ENCODE results near the gene BMX.

BMX gene

DNA sequence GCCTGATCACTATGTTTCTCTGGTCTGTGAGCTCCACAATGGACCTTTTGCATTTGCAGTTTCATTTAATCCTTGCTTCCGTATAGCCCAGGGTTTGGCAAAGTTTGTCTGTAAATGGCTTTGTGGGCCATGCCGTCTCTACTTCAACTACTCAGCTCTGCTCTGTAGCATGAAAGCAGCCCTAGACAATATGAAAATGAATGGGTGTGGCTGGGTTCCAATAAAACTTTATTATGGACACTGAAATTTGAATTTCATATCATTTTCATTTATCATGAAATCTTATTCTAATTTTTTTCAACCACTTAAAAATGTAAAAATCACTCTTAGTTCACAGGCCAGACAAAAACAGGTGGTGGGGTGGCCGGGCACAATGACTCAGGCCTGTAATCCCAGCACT lies 58.6 kb downstream of the BMX start:
- Histone ChIP-seq H3K27ac (ENCODE audit: low read depth, low read length) (no peak overlapping the region), H3K27me3 (ENCODE audit: control insufficient read depth, insufficient read depth, low read length) (no peaks in the 10 kb centered on the region), H3K4me3 (ENCODE audit: low read length) (no peak overlapping the region), H3K36me3 (ENCODE audit: control insufficient read depth, insufficient read depth, low read length) (no peaks in the 10 kb centered on the region), H3K4me1 (ENCODE audit: control insufficient read depth, insufficient read depth, low read length) (no peaks in the 10 kb centered on the region), H3K9ac (ENCODE audit: low read length) (no peak overlapping the region)

DNA sequence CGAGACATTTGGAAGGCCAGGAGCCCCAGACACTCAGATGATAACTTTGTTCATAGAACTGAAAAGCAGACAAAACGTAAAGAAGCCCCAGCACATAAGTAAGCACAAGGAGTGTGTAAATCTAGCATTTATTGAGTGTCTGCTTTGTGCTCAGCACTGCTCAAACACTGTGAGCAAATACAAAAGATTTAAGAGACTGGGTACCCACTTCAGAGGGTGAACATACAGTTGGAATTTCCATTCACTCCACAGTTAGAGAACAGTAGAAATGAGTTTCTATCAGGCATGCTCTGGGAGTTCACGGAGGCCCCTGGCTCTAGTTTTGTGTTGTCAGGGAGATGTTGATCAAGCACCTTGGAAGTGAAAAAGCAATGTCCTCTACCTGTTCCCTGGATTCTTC lies 60.3 kb downstream of the BMX start:
- Histone ChIP-seq H3K27ac (ENCODE audit: low read depth, low read length) (no peak overlapping the region), H3K4me3 (ENCODE audit: low read length) (no peak overlapping the region), H3K4me1 (ENCODE audit: control insufficient read depth, insufficient read depth, low read length) (no peaks in the 10 kb centered on the region), H3K9ac (ENCODE audit: low read length) (no peak overlapping the region), H3K36me3 (ENCODE audit: control insufficient read depth, insufficient read depth, low read length) (no peaks in the 10 kb centered on the region), H3K27me3 (ENCODE audit: control insufficient read depth, insufficient read depth, low read length) (no peaks in the 10 kb centered on the region)

DNA sequence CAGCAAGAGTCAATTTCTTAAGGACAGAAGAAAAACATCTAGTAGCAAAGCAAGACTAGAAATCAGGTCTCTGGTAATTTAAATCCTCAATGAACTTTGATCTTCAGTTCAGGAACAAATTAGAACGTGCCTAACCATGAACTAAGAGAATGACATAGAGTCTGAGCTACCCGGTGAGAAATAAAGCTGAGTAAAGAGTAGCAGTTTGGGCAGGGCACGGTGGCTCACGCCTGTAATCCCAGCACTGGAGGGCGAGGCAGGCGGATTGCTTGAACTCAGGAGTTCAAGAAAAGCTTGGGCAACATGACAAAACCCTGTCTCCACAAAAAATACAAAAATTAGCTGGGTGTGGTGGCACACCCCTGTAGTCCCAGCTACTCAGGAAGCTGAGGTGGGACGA lies 62.4 kb downstream of the BMX start:
- Histone ChIP-seq H3K27me3 (ENCODE audit: control insufficient read depth, insufficient read depth, low read length) (no peaks in the 10 kb centered on the region), H3K4me1 (ENCODE audit: control insufficient read depth, insufficient read depth, low read length) (no peaks in the 10 kb centered on the region), H3K27ac (ENCODE audit: low read depth, low read length) (no peak overlapping the region), H3K36me3 (ENCODE audit: control insufficient read depth, insufficient read depth, low read length) (no peaks in the 10 kb centered on the region), H3K4me3 (ENCODE audit: low read length) (no peak overlapping the region), H3K9ac (ENCODE audit: low read length) (no peak overlapping the region)

DNA sequence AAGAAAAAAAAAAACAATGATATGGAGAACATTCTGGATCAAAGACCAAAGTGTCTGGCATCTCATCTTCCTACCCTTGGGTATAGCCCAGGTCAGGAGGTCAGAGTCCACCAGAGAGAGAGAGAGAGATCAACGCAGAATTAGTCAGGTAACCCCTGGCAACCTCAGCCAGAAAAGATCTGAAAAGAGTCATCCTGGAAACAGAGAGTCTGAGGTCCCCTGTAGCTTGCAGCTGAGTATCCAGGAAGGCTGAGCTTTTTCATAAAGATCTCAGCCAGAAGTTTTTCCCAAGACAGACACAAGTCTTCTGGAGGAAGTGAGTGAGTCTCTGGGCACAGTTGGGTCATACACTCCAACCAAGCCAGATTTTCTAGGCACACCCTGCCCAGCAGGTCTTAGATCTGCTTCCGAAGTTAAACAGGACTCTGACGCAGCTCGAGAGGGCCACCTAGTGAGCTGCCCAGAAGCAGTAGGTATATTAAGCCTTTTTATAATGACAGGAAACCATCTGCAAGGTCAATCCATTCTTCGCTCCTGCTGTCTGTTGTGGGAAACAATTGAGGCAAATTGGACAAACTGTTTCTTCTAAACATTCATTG lies 64.5 kb downstream of the BMX start:
- H3K27me3 ChIP-seq (ENCODE audit: control insufficient read depth, insufficient read depth, low read length), result no peaks in the 10 kb centered on the region
- no peaks in the 10 kb centered on the region for H3K4me1 ChIP-seq (ENCODE audit: control insufficient read depth, insufficient read depth, low read length)
- H3K4me3 ChIP-seq (ENCODE audit: low read length), result no peak overlapping the region
- no peaks in the 10 kb centered on the region for H3K36me3 ChIP-seq (ENCODE audit: control insufficient read depth, insufficient read depth, low read length)
- H3K27ac ChIP-seq (ENCODE audit: low read depth, low read length), result no peak overlapping the region
- H3K9ac ChIP-seq (ENCODE audit: low read length), result no peak overlapping the region

DNA sequence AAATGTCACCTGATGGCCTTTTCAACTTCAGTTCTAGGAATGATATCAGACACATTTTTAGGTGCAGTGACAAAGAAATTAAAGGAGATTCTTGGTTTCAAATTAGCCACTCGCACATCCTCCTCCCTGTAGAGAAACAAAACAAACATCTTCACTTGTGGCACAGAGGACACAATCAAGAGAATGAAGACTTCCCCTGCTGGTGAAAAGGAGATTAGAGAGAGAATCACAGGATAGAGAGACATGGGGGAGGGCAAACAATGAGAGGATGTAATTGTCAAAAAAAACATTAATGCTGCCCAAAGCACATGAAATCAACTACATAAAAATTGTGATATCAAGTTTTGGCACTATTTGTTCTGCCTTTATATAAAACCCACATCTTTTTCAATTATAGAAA lies 65.6 kb downstream of the BMX start:
- Histone ChIP-seq H3K36me3 (ENCODE audit: control insufficient read depth, insufficient read depth, low read length) (no peaks in the 10 kb centered on the region), H3K9ac (ENCODE audit: low read length) (no peak overlapping the region)

DNA sequence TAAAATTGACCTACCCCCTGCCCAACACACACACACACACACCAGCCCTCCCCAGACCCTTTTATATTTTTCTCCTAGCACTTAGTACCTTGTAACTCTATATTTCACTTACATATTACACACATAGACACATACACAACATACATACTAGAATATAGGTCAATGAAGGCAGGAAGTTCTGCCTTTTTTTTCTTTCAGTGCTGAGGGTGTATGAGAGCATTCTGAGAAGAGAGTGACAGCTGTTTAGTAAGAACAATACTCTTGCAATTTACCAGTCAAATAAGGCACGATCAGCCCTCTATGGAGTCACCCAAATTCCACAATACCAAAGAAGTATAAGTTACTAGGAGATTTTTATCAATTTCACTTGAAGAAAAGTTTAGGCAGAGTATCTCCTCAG lies 66.7 kb downstream of the BMX start:
- no peaks in the 10 kb centered on the region for H3K4me1 ChIP-seq (ENCODE audit: control insufficient read depth, insufficient read depth, low read length)
- no peak overlapping the region for H3K9ac ChIP-seq (ENCODE audit: low read length)
- H3K4me3 ChIP-seq (ENCODE audit: low read length), result no peak overlapping the region
- H3K36me3 ChIP-seq (ENCODE audit: control insufficient read depth, insufficient read depth, low read length), result no peaks in the 10 kb centered on the region
- no peak overlapping the region for H3K27ac ChIP-seq (ENCODE audit: low read depth, low read length)
- H3K27me3 ChIP-seq (ENCODE audit: control insufficient read depth, insufficient read depth, low read length), result no peaks in the 10 kb centered on the region

More for the DNA sequence above, 65.6 kb downstream of the BMX start:
- Histone ChIP-seq H3K27me3 (ENCODE audit: control insufficient read depth, insufficient read depth, low read length) (no peaks in the 10 kb centered on the region), H3K27ac (ENCODE audit: low read depth, low read length) (no peak overlapping the region), H3K4me3 (ENCODE audit: low read length) (no peak overlapping the region), H3K4me1 (ENCODE audit: control insufficient read depth, insufficient read depth, low read length) (no peaks in the 10 kb centered on the region)

DNA sequence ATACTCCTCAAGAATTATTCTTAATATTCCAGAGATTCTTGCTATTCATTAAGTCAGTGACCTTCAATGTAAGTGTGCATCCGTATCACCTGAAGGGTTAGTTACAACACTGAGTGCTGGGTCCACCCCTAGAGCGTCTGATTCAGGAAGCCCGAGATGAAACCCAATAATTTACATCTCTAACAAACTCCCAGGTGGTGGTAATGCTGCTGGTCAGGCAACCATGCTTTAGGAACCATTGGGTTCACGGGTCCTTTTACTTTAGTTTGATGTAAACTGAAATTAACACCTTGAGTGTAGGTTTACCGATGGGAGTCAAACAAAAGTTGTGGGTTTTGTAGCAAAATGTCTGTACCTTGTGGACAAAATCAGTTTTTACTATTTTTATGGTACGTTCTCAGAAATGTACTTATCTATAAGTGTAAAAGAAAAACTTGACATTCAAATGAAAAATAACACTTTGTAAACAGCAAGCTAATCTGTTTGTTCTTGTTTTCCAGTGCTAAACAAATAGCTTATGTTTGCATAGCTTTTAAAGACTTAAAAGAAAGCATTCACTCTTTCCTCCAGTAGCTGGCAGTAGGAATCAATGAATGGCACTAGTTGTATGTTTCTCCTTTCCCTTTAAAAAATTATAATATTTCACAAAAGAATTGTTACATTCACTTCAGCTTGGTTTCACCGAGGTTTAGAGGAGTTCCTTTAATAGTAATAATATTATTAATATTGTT lies 67.4 kb downstream of the BMX start:
- Histone ChIP-seq H3K9ac (ENCODE audit: low read length) (no peak overlapping the region), H3K4me1 (ENCODE audit: control insufficient read depth, insufficient read depth, low read length) (no peaks in the 10 kb centered on the region), H3K4me3 (ENCODE audit: low read length) (no peak overlapping the region), H3K27ac (ENCODE audit: low read depth, low read length) (no peak overlapping the region), H3K27me3 (ENCODE audit: control insufficient read depth, insufficient read depth, low read length) (no peaks in the 10 kb centered on the region), H3K36me3 (ENCODE audit: control insufficient read depth, insufficient read depth, low read length) (no peaks in the 10 kb centered on the region)

DNA sequence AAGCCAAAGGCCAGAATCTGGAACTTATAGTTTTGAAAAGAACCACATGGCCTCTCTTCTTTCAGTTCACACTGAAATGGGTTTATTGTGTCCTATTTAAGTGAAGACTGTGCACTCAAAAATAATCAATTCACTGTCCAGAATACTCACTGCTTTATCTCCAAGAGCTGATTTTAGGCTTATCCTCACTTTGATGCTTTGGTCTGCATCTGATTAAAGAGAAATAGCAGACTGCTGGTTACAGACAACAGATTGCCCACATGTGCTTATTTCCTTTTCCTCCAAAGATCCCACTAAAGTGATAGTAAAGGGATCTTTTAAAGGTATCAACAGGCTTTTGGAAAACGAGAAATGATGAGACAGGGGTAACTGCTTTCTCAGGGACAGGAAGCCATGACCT lies 69.5 kb downstream of the BMX start:
- Histone ChIP-seq H3K27me3 (ENCODE audit: control insufficient read depth, insufficient read depth, low read length) (no peaks in the 10 kb centered on the region), H3K4me1 (ENCODE audit: control insufficient read depth, insufficient read depth, low read length) (no peaks in the 10 kb centered on the region), H3K27ac (ENCODE audit: low read depth, low read length) (no peak overlapping the region), H3K4me3 (ENCODE audit: low read length) (no peak overlapping the region), H3K36me3 (ENCODE audit: control insufficient read depth, insufficient read depth, low read length) (no peaks in the 10 kb centered on the region), H3K9ac (ENCODE audit: low read length) (no peak overlapping the region)

DNA sequence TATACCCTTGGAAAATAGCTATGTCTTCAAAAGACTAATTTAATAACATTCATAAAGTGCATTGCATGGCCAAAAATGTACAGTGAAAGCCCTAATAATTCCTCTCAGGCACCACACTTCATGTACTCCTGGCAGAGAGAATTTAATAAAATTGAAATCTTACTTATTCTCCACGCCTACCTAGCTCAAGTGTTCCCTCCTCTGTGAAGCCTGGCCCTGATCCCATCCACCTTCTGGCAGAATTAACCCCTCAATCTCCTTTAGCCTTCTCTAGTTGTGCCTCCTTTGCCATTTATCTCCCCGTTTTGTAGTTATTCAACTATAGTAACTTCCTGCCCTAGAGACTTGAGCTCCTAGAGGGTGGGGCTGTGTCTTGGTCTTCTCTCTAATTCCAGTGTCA lies 73.4 kb downstream of the BMX start:
- Histone ChIP-seq H3K4me1 (ENCODE audit: control insufficient read depth, insufficient read depth, low read length) (no peaks in the 10 kb centered on the region), H3K27ac (ENCODE audit: low read depth, low read length) (no peak overlapping the region), H3K9ac (ENCODE audit: low read length) (no peak overlapping the region), H3K27me3 (ENCODE audit: control insufficient read depth, insufficient read depth, low read length) (no peaks in the 10 kb centered on the region), H3K36me3 (ENCODE audit: control insufficient read depth, insufficient read depth, low read length) (no peaks in the 10 kb centered on the region), H3K4me3 (ENCODE audit: low read length) (no peak overlapping the region)

DNA sequence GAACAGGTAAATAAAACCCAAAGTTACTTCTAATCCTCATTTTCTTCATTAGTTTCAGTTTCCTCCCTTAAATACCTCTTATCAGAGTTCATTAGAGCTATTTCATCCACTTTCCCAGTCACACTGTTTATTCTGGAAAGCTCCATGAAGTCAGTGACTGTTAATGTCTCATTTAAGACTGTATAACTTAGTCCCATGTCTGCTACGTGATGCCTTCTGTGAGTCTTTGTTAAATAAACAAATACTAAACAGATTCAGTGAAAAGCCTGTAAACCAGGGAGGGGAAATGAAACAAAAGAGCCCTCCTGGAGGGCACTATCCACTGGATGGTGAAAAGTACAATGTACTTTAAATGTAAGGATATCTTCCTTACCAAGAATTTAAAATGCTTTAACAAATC lies 75.4 kb downstream of the BMX start:
- no peaks in the 10 kb centered on the region for H3K4me1 ChIP-seq (ENCODE audit: control insufficient read depth, insufficient read depth, low read length)
- H3K4me3 ChIP-seq (ENCODE audit: low read length), result no peak overlapping the region
- no peaks in the 10 kb centered on the region for H3K27me3 ChIP-seq (ENCODE audit: control insufficient read depth, insufficient read depth, low read length)
- no peaks in the 10 kb centered on the region for H3K36me3 ChIP-seq (ENCODE audit: control insufficient read depth, insufficient read depth, low read length)
- no peak overlapping the region for H3K27ac ChIP-seq (ENCODE audit: low read depth, low read length)
- H3K9ac ChIP-seq (ENCODE audit: low read length), result no peak overlapping the region

DNA sequence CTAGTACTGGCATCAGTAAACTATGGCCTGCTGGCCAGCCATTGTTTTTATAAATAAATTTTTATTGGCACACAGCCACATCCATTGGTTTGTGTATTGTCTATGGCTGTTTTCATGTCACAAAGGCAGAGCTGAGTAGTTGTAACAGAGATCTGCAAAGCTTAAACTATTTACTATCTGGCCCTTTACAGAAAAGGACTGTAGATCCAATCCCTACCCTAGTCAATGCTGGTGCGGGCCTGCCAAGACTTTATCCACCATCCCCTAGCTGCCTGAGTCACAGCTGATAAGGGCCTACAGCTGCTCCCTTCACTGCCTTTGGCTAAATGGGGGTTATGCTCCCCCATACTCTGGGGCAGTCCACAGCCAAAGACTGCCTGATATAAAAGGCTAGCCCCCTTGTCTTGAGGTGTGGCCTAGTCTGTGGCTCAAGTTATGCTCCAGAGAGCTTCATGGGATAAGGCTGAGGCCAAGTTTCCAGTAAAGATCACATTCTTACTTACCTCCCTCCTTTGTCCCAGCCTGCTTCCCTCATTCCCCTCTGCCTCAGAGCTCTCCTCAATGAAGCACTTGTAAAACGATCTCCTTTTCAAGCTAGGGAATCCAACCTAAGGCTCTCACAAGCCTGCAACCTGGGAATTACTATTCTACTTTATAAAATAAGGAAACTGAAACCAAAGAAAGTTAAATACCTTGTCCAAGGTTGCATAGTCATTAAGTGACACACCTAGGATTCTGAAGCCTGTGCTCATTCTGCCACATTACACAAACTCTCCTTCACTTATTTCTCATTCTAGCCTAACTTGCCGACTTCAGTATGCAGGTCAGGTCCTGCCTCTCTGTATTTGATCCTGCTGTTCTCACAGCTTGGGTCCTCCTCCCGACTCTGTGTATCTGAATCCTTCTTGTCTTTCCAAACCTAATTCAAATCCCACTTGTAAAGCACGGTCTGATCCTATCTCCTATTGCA lies 79.5 kb downstream of the BMX start:
- Histone ChIP-seq H3K4me1 (ENCODE audit: control insufficient read depth, insufficient read depth, low read length) (no peaks in the 10 kb centered on the region), H3K9ac (ENCODE audit: low read length) (no peak overlapping the region), H3K27ac (ENCODE audit: low read depth, low read length) (no peak overlapping the region), H3K36me3 (ENCODE audit: control insufficient read depth, insufficient read depth, low read length) (no peaks in the 10 kb centered on the region), H3K27me3 (ENCODE audit: control insufficient read depth, insufficient read depth, low read length) (no peaks in the 10 kb centered on the region), H3K4me3 (ENCODE audit: low read length) (no peak overlapping the region)

DNA sequence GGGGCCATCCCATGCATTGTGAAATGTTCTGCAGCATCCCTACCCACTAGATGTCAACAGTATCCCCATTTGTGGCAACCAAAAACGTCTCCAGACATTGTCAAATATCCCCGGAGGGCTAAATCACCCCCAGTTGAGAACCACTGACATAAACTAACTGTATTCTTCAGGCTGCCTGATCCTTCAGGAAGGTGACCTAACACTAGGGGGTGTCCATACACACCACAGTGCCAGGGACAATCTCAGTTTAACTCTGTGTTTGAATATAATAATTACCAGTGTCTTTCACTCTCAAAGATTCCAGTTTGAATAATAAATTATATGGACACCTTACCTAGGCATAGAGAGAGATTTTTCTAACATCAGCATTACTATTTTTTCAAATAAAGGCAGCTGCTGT lies 93.8 kb downstream of the BMX start:
- Histone ChIP-seq H3K27me3 (ENCODE audit: control insufficient read depth, insufficient read depth, low read length) (no peaks in the 10 kb centered on the region), H3K4me3 (ENCODE audit: low read length) (no peak overlapping the region), H3K9ac (ENCODE audit: low read length) (no peak overlapping the region), H3K36me3 (ENCODE audit: control insufficient read depth, insufficient read depth, low read length) (no peaks in the 10 kb centered on the region), H3K4me1 (ENCODE audit: control insufficient read depth, insufficient read depth, low read length) (no peaks in the 10 kb centered on the region), H3K27ac (ENCODE audit: low read depth, low read length) (no peak overlapping the region)

Measured in rectal smooth muscle tissue (tissue), 1 donor.